Kidney (tissue), 14 donors: ENCODE data around the gene NF2. TPM values are rescaled to one million over a fixed set of nuclear protein-coding genes. Genes with fewer than 3 reads are reported as not detected.
A peak's percentile ranks its signal among the peaks of the same experiment; 100 is the strongest.

Source experiments
- DNase-seq, 5 donors: peaks; one replicate each; pipeline ENCODE4 v3.0.0-alpha.2; 2013 to 2020
- FAIRE-seq: peaks from 2 replicates; lab custom pipeline; 2012; peaks lifted over from hg19 to GRCh38; lab: Jason Lieb, UNC
- H3K27ac ChIP-seq, 2 donors: one replicate each; pipeline ENCODE4 v1.7.0; 2013; ENCODE audit warnings: low read depth in 2 of 2, low read length in 2 of 2, inconsistent platforms in 1 of 2
- H3K27me3 ChIP-seq: one replicate; pipeline ENCODE4 v1.7.1; 2013; ENCODE audit warnings: low read length, inconsistent platforms; ENCODE audit not compliant: control insufficient read depth, insufficient read depth
- H3K36me3 ChIP-seq, 3 donors: one replicate each; pipeline versions ENCODE4 v1.7.0 to v1.7.1; 2013; ENCODE audit warnings: low read length in 3 of 3, control low read depth in 1 of 3, inconsistent platforms in 1 of 3; ENCODE audit not compliant: insufficient read depth in 3 of 3, control insufficient read depth in 2 of 3
- H3K4me1 ChIP-seq, 3 donors: one replicate each; pipeline versions ENCODE4 v1.7.0 to v1.7.1; 2013; ENCODE audit warnings: low read length in 3 of 3, inconsistent platforms in 1 of 3, low read depth in 1 of 3; ENCODE audit not compliant: control insufficient read depth in 2 of 3, insufficient read depth in 2 of 3
- H3K4me3 ChIP-seq, 3 donors: one replicate each; pipeline versions ENCODE4 v1.7.0 to v1.8.1; 2013; ENCODE audit warnings: low read length in 3 of 3, control low read depth in 1 of 3, inconsistent platforms in 1 of 3
- H3K9ac ChIP-seq, 3 donors: one replicate each; pipeline versions ENCODE4 v1.7.0 to v1.7.1; 2013; ENCODE audit warnings: low read length in 3 of 3, control low read depth in 1 of 3, inconsistent platforms in 1 of 3
- H3K9me3 ChIP-seq, 3 donors: one replicate each; pipeline versions ENCODE4 v1.7.0 to v1.7.1; 2013; ENCODE audit warnings: low read length in 3 of 3, control low read depth in 1 of 3, inconsistent platforms in 1 of 3; ENCODE audit not compliant: control insufficient read depth in 2 of 3, insufficient read depth in 1 of 3
- intact Hi-C: fragments of 100-400 bp; cut with DNase I; formaldehyde crosslinking; loops from one replicate; pipeline ENCODE4 v1.11.1; 2022
- polyA plus RNA-seq: library from polyadenylated mRNA; stranded (reverse); fragments of 350-450 nt; fragmentation: Illumina TruSeq; extraction: RNeasy Lipid Tissue Mini Kit (QIAGEN cat#74804); gene quantifications from one replicate; pipeline ENCODE4 v1.2.3, GENCODE V29; 2014; ENCODE audit warnings: low read depth, low replicate concordance; ENCODE audit not compliant: insufficient read depth
- total RNA-seq: library from RNA; stranded (reverse); fragmentation: NEBNext Ultra II Directional; extraction: Animal tissue kit (Norgen Biotek cat#: 25700); gene quantifications from one replicate; pipeline ENCODE4 v1.2.1, GENCODE V29; 2021
- TF ChIP-seq, protein P1 (sequence below): IDR thresholded peaks from 3 replicates; pipeline ENCODE4 v1.5.1; 2012; ENCODE audit warnings: mild to moderate bottlenecking, moderate library complexity, borderline replicate concordance; ENCODE audit not compliant: insufficient read depth; ENCODE audit errors: extremely low read depth
- donor health status: control.
- donor health status: control.
- donor health status: control.
- donor health status: control.
- donor health status: control.
- donor health status: DM: yes; HTN: yes; CAD: no.
- donor health status: Normal renal cell carcinoma (clear cell type).

NF2 gene
- total and polyA plus RNA-seq, 2 donors from 2014 or later: 15.4 to 60.6 TPM

DNA sequence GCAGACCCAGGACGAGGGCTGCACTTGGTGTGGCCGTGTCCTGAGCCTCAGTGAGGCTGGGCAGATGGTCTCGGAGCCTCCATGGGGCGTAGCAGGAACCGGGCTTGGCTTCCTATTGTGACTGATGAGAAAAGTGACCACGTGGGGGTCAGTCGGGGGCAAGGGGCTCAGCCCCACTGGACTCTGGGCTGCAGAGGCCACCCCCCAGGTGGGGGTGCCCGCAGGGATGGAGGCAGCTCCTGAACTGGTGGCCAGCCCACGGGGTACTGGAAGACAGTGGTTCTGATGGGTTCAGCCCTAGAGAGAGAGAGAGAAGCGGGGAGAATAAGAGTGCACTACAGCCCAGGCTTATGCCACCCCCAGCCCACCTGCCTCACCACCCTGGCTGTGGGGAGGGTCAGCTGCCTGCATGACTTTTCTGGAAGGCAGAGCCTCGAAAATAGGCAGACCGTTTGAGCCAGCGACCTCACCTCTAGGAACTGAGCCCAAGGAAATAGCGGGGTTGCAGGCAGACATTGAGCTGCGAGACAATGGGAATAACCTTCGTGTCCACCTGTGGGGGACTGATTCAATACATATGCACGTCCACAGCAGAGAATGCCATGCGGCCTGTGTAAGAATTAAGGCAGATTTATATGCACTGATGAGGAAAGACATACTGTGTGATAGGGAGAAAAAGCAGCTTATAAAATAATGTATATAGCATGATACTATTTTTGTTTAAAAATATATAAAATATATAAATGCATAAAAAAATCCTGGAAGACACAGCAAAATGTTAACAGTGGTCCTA lies 127.8 kb downstream of the NF2 start:
- Histone ChIP-seq H3K27ac (no peak overlapping the region), H3K36me3 (no peaks in the 10 kb centered on the region), H3K9ac (no peak overlapping the region), H3K27me3 (no peaks in the 10 kb centered on the region), H3K9me3 (no peaks in the 10 kb centered on the region), H3K4me3 (no peak overlapping the region), H3K4me1 (no peaks in the 10 kb centered on the region)
- TF ChIP-seq, protein P1, sequence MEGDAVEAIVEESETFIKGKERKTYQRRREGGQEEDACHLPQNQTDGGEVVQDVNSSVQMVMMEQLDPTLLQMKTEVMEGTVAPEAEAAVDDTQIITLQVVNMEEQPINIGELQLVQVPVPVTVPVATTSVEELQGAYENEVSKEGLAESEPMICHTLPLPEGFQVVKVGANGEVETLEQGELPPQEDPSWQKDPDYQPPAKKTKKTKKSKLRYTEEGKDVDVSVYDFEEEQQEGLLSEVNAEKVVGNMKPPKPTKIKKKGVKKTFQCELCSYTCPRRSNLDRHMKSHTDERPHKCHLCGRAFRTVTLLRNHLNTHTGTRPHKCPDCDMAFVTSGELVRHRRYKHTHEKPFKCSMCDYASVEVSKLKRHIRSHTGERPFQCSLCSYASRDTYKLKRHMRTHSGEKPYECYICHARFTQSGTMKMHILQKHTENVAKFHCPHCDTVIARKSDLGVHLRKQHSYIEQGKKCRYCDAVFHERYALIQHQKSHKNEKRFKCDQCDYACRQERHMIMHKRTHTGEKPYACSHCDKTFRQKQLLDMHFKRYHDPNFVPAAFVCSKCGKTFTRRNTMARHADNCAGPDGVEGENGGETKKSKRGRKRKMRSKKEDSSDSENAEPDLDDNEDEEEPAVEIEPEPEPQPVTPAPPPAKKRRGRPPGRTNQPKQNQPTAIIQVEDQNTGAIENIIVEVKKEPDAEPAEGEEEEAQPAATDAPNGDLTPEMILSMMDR: no peak
- intact Hi-C loops: no loop called here
- no peak for FAIRE-seq
- no peak for DNase-seq

DNA sequence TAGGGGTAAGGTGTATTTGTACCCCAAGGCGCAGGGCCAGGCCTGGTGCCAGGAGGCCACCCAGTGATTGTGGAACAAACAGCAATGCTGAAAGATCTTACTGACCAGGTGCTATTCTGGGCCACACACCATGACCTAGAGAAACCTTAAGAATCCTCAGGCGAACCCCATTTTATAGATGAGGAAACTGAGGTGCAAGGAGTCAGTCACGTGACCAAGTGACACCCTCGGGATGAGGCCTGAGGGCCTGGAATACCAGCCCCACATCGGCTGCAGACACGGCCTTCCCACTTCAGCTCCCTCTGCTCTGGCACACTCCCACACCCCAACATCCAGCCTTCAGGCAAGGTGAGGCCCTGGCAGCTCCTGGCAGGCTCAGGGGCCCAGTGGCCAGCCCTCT lies 129.4 kb downstream of the NF2 start:
- no peak overlapping the region for H3K27ac ChIP-seq
- no peaks in the 10 kb centered on the region for H3K36me3 ChIP-seq
- no peak overlapping the region for H3K4me3 ChIP-seq
- TF ChIP-seq, protein P1: no peak
- intact Hi-C loops: no loop called here
- no peaks in the 10 kb centered on the region for H3K4me1 ChIP-seq
- no peak for FAIRE-seq
- H3K9ac ChIP-seq: no peak overlapping the region
- no peaks in the 10 kb centered on the region for H3K9me3 ChIP-seq
- no peak for DNase-seq
- H3K27me3 ChIP-seq: no peaks in the 10 kb centered on the region

DNA sequence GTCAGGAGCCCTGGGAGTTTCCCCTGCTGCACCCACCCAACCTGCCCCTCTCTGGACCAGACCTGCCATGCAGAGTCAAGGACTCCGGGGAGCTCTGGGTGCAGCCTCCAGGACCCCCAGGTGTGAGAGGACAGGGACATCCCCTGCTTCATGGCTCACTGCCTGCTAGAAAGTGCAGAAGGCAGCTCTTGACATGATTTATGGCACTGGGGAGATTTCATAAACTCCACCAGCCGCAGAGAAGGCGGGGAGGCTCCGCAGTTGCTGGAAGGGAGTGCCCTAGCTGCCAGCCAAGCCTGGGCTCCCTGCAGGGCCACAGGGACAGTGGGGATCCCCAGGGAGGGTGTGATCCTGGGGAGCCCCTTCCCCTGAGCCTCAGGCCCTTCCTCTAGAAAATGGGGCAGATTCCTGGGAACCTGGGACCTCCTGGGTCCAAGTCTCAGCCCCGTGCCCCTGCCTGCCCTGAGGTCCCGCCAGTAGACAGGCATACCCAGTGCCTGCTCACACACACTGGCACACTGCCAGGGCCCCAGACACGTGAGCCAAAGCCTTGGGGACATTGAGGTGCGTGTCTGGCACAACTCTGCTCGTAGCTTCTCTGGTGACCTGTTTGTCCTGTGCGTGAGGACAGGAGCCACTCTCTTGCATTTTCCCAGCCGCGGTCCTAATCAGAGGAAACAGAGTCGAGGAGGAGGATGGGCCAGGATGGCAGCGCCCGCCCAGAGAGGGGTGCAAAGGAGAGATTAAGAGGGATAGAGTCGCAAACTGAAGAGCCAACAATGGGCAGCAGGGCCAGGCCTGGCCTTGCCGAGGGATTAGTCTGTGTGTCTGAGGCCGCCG lies 130.1 kb downstream of the NF2 start:
- H3K4me3 ChIP-seq: no peak overlapping the region
- H3K9me3 ChIP-seq: no peaks in the 10 kb centered on the region
- no peaks in the 10 kb centered on the region for H3K36me3 ChIP-seq
- no peaks in the 10 kb centered on the region for H3K27me3 ChIP-seq
- no peak overlapping the region for H3K27ac ChIP-seq
- H3K9ac ChIP-seq: no peak overlapping the region
- H3K4me1 ChIP-seq: no peaks in the 10 kb centered on the region
- intact Hi-C loops: no loop called here
- no peak for FAIRE-seq
- TF ChIP-seq, protein P1: no peak
- DNase-seq: peak in 4 of 5 donors; percentile 72 to 85 (median 82)
